Stimulated activated CD4-positive, alpha-beta T cell treated with anti-CD3 and anti-CD28 coated beads, Interleukin-15, amount 100 ng/mL, for 1 hour (primary cell): Measurements from ENCODE around the gene PCDHB13.
"Not testable (repeated sequence)": the region's sequence is repeated elsewhere in the genome, so short reads cannot be mapped to it uniquely, and the experiment has no call there.

ENCODE experiments used
- DNase-seq, 2 donors: peaks; one replicate each; pipeline ENCODE4 v3.0.0-alpha.2; 2020; ENCODE audit warnings: low read depth in 1 of 2, low spot score in 1 of 2

Gene PCDHB13

GRCh38 chr5:141201646-141202045, 12.1 kb upstream of the PCDHB13 start:
- DNase-seq: not testable (repeated sequence)

- no peak for DNase-seq
Observed at GRCh38 chr5:141208478-141208877, 5.2 kb upstream of the PCDHB13 start, which contains the start of gene PCDHB12. Gene PCDHB12, plus strand, starts transcription at chr5:141208719. Its CDS starts 189 bp downstream, at chr5:141208908.

GRCh38 chr5:141210281-141210680, 3.4 kb upstream of the PCDHB13 start:
- not testable (repeated sequence) for DNase-seq

- DNase-seq: not testable (repeated sequence)
Observed at GRCh38 chr5:141210849-141211248, 2.9 kb upstream of the PCDHB13 start.

GRCh38 chr5:141214583-141214982, 864 bp downstream of the PCDHB13 start:
- DNase-seq: not testable (repeated sequence)

DNA sequence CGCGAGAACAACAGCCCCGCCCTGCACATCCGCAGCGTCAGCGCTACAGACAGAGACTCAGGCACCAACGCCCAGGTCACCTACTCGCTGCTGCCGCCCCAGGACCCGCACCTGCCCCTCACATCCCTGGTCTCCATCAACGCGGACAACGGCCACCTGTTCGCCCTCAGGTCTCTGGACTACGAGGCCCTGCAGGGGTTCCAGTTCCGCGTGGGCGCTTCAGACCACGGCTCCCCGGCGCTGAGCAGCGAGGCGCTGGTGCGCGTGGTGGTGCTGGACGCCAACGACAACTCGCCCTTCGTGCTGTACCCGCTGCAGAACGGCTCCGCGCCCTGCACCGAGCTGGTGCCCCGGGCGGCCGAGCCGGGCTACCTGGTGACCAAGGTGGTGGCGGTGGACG, 1.8 kb downstream of the PCDHB13 start:
- DNase-seq: not testable (repeated sequence)

- DNase-seq: not testable (repeated sequence)
Observed at GRCh38 chr5:141216035-141216434, 2.3 kb downstream of the PCDHB13 start.

GRCh38 chr5:141223112-141223783, 9.5 kb downstream of the PCDHB13 start, which contains the start of gene PCDHB14:
Gene PCDHB14, plus strand, starts transcription at chr5:141223343. Its CDS starts 163 bp downstream, at chr5:141223506.
- DNase-seq: no peak

DNA sequence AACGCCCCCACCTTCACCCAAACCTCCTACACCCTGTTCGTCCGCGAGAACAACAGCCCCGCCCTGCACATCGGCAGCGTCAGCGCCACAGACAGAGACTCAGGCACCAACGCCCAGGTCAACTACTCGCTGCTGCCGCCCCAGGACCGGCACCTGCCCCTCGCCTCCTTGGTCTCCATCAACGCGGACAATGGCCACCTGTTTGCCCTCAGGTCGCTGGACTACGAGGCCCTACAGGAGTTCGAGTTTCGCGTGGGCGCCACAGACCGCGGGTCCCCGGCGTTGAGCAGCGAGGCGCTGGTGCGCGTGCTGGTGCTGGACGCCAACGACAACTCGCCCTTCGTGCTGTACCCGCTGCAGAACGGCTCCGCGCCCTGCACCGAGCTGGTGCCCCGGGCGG, 11.1 kb downstream of the PCDHB13 start:
- not testable (repeated sequence) for DNase-seq

GRCh38 chr5:141225421-141225820, 11.7 kb downstream of the PCDHB13 start:
- not testable (repeated sequence) for DNase-seq

DNA sequence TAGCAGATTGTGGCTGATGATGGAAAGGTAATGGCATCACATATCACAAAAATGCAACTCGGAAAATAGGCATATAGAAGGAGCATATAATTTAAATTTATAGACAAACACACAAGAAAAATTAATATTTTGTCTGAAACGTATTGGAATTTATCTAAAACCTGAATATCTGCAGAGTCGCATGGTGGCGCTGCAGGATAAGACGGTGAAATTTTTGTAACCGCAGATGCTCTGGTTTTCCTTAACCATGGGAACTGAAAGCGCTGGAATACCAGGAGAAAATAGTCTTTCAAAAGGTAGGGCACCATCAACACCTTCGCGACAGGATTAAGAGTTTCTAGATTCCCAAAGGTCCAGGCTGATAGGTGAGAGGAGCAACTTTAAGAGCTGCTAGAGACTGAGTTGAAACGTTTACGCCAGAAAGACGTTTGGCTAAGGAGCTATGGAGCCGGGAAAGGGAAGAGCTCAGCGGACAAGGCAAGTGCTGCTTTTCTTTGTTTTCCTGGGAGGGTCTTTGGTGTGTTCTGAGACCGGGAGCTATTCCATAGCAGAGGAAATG, 20.5 kb downstream of the PCDHB13 start:
- no peak for DNase-seq

DNA sequence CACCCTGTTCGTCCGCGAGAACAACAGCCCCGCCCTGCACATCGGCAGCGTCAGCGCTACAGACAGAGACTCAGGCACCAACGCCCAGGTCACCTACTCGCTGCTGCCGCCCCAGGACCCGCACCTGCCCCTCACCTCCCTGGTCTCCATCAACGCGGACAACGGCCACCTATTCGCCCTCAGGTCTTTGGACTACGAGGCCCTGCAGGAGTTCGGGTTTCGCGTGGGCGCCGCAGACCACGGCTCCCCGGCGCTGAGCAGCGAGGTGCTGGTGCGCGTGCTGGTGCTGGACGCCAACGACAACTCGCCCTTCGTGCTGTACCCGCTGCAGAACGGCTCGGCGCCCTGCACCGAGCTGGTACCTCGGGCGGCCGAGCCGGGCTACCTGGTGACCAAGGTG, 22.2 kb downstream of the PCDHB13 start:
- DNase-seq: not testable (repeated sequence)

DNA sequence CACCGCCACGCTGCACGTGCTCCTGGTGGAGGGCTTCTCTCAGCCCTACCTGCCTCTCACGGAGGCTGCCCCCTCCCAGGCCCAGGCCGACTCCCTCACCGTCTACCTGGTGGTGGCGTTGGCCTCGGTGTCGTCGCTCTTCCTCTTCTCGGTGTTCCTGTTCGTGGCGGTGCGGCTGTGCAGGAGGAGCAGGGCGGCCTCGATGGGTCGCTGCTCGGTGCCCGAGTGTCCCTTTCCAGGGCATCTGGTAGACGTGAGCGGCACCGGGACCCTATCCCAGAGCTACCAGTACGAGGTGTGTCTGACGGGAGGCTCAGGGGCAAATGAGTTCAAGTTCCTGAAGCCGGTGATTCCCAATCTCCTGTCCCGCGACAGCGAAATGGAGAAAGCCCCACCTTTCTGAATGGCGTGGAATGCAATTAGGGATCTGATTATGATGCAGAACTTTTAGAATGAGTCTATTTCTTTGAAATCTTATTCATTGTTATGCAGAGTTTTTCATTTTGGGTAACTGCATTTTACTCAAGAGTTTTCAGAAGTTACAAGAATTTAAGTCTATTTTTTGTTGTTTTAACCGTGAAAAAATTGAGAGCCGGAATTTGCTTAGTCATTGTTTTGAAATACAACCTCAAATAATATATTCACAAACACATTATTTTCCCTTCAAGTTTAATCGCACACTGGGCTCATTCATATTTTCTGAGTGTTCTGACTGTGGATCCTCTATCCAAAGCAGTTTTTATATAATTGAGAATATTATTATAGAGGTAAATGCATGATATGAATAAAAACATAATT, 23.0 kb downstream of the PCDHB13 start:
- no peak for DNase-seq

DNA sequence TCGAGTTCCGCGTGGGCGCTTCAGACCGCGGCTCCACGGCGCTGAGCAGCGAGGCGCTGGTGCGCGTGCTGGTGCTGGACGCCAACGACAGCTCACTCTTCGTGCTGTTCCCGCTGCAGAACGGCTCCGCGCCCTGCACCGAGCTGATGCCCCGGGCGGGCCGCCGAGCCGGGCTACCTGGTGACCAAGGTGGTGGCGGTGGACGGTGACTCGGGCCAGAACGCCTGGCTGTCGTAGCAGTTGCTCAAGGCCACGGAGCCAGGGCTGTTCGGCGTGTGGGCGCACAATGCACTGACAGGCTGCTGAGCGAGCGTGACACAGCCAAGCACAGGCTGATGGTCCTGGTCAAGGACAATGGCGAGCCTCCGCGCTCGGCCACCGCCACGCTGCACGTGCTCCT, 27.8 kb downstream of the PCDHB13 start:
- no peak for DNase-seq

DNA sequence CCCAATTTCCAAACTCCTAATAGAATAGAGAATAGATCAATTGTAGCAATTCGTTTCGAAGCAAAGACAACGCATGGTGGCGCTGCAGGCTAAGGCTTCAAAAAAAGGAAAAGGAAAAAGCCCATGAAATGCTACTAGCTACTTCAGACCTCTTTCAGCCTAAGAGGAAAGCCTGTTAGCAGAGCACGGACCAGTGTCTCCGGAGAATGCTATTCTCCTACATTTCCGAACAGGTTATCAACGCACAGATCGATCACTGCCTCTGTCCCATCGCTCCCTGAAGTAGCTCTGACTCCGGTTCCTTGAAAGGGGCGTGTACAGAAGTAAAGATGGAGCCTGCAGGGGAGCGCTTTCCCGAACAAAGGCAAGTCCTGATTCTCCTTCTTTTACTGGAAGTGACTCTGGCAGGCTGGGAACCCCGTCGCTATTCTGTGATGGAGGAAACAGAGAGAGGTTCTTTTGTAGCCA, 31.6 kb downstream of the PCDHB13 start, which contains the start of gene PCDHB15:
Gene PCDHB15 (plus strand): TSS at position 146 of the 468 bp plus-strand sequence. CDS start 184 bp downstream, at position 330.
- no peak for DNase-seq

DNA sequence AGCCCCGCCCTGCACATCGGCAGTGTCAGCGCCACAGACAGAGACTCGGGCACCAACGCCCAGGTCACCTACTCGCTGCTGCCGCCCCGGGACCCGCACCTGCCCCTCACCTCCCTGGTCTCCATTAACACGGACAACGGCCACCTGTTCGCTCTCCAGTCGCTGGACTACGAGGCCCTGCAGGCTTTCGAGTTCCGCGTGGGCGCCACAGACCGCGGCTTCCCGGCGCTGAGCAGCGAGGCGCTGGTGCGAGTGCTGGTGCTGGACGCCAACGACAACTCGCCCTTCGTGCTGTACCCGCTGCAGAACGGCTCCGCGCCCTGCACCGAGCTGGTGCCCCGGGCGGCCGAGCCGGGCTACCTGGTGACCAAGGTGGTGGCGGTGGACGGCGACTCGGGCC, 33.3 kb downstream of the PCDHB13 start:
- not testable (repeated sequence) for DNase-seq

DNA sequence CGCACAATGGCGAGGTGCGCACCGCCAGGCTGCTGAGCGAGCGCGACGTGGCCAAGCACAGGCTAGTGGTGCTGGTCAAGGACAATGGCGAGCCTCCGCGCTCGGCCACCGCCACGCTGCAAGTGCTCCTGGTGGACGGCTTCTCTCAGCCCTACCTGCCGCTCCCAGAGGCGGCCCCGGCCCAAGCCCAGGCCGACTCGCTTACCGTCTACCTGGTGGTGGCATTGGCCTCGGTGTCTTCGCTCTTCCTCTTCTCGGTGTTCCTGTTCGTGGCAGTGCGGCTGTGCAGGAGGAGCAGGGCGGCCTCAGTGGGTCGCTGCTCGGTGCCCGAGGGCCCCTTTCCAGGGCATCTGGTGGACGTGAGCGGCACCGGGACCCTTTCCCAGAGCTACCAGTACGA, 33.7 kb downstream of the PCDHB13 start:
- not testable (repeated sequence) for DNase-seq

DNA sequence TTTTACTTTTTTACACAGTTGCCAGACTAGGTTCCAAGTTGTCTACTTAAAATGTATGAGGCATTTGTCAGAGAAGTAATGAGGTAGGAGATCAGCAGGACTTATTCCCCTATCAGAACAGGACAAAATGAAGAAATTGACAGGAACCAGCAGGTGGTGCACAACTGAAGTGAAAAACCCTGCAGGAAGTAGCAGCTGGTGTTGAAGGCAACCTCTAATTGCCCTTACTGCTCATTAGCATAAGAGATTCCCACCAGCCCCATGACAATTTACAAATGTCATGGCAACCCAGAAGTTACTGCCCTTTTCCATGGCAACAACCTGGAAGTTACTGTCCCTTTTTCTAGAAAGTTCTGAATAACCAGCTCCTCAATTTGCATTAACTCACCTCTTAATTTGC, 36.9 kb downstream of the PCDHB13 start:
- DNase-seq: no peak

GRCh38 chr5:141258464-141258863, 44.7 kb downstream of the PCDHB13 start:
- DNase-seq: no peak

DNA sequence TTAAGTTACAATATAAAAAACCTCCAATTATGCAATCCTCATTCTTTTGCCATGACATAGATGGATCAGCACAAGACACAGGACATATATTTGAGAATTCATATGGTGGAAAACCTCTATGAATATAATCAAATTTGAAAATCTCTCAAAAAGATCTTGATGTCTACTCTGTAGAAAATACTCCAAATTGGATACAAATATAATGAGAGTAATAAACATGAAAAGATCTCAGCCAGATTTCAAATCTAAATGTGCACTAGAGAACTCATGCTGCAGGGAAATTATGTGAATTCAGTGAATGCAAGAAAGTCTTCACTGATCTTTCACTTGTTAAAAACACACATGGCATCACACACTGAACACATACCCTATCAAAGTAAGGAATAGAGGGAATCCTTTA, 45.2 kb downstream of the PCDHB13 start:
- DNase-seq: no peak

DNA sequence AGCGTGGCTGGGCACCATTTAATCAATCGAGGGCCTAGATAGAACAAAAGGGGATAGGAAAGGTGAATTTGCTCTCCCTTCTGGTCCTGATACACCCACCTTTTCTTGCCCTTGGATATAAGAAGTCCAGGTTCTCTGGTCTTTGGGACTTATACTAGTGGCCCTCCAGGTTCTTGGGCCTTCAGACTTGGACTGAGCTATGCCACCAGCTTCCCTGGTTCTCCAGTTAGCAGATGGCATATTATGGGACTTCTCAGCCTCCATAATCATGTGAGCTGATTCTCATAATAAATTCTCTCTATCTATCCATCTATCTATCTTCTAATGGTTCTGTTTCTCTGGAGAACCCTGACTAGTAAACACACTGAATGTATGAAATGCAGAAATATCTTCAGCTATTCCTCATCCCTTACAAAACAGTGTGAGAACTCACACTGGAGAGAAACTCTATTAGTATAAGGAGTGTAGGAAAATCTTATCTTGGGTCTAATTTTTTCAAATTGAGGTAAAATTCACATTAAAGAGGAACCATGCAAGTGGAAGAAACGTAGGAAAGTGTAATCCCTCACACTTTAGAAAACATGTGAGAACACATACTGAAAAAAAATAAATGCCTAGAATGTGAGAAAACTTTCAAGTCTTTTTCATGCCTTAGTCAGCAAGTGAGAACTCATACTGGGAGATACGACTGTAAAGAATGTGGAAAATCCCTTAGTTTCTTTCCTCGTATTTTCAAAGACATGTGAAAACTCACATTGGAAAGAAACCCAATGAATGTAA, 46.9 kb downstream of the PCDHB13 start:
- no peak for DNase-seq
